Endothelial cell of umbilical vein (primary cell): ENCODE measurements around the gene PDE4B. TPM values are rescaled to one million over a fixed set of nuclear protein-coding genes. Genes with fewer than 3 reads are reported as not detected.

Source experiments
- BruUV-seq: library from RNA; stranded (reverse); fragments of 400-500 nt; replicated peaks from 2 replicates; lab custom pipeline; 2021; lab: Mats Ljungman, UMichigan
- CTCF ChIA-PET: fragments of 300-600, 350-600 bp; sonication (Branson Sonifier 250); formaldehyde crosslinking; loops from one replicate; lab custom pipeline; 2021; ENCODE audit warnings: antibody characterized with exemption, inconsistent platforms; lab: Charles Lee
- POLR2A ChIA-PET: fragments of 300-600, 350-600 bp; sonication (Branson Sonifier 250); formaldehyde crosslinking; loops from one replicate; lab custom pipeline; 2021; ENCODE audit warnings: antibody characterized with exemption, inconsistent platforms; lab: Charles Lee
- DNase-seq: peaks from one replicate; pipeline ENCODE4 v3.0.0-alpha.2; 2011; ENCODE audit warnings: low read depth, low spot score
- FAIRE-seq: peaks from 2 replicates; lab custom pipeline; 2011; peaks lifted over from hg19 to GRCh38; lab: Jason Lieb, UNC
- H2AFZ ChIP-seq: 2 replicates; pipeline ENCODE4 v1.6.0; 2012; ENCODE audit warnings: low read depth, low read length, control low read depth, inconsistent platforms
- H3K27ac ChIP-seq: 2 replicates; pipeline ENCODE4 v1.5.1; 2011; ENCODE audit warnings: low read depth, mild to moderate bottlenecking, control low read depth, low read length, moderate library complexity; ENCODE audit not compliant: insufficient read depth
- H3K27me3 ChIP-seq, 2 experiments: 2 replicates each; pipeline versions ENCODE4 v1.6.0 to v1.6.1; 2011; ENCODE audit warnings: low read length in 2 of 2, mixed read lengths in 1 of 2; ENCODE audit not compliant: control insufficient read depth in 2 of 2, insufficient read depth in 2 of 2
- H3K36me3 ChIP-seq, 2 experiments: 2 replicates in 1 of 2; 3 replicates in 1 of 2; pipeline ENCODE4 v1.5.1; 2011; ENCODE audit warnings: low read length in 2 of 2, mild to moderate bottlenecking in 1 of 2, moderate library complexity in 1 of 2; ENCODE audit not compliant: control insufficient read depth in 2 of 2, insufficient read depth in 2 of 2; ENCODE audit errors: extremely low read depth in 1 of 2
- H3K4me1 ChIP-seq: 3 replicates; pipeline ENCODE4 v1.5.1; 2011; ENCODE audit warnings: mild to moderate bottlenecking, low read length; ENCODE audit not compliant: control insufficient read depth, insufficient read depth; ENCODE audit errors: extremely low read depth
- H3K4me2 ChIP-seq: 2 replicates; pipeline ENCODE4 v1.6.1; 2011; ENCODE audit warnings: low read length, control low read depth, mixed read lengths; ENCODE audit not compliant: insufficient read depth
- H3K4me3 ChIP-seq, 3 experiments: fragments of 200-600 bp in 1 of 3; sonication (generic), shearing (Covaris generic) in 1 of 3; replicated peaks in 1 of 3; 2 replicates each; pipeline ENCODE4 v1.5.1; 2011 to 2016; ENCODE audit warnings: control low read depth in 3 of 3, low read length in 3 of 3, mild to moderate bottlenecking in 2 of 3, inconsistent platforms in 1 of 3, low read depth in 1 of 3, moderate library complexity in 1 of 3; ENCODE audit not compliant: insufficient read depth in 1 of 3
- H3K79me2 ChIP-seq: 2 replicates; pipeline ENCODE4 v1.6.0; 2012; ENCODE audit warnings: low read length, inconsistent platforms; ENCODE audit not compliant: control insufficient read depth, insufficient read depth
- H3K9ac ChIP-seq: replicated peaks from 2 replicates; pipeline ENCODE3; 2011; ENCODE audit warnings: low read length, control low read depth; ENCODE audit not compliant: insufficient read depth; ENCODE audit errors: extremely low read depth
- H3K9me1 ChIP-seq: replicated peaks from 3 replicates; pipeline ENCODE4 v1.6.0; 2011; ENCODE audit warnings: mild to moderate bottlenecking, low read length; ENCODE audit not compliant: control insufficient read depth, insufficient read depth; ENCODE audit errors: extremely low read depth
- H3K9me3 ChIP-seq: replicated peaks from 2 replicates; pipeline ENCODE4 v1.5.1; 2012; ENCODE audit warnings: low read length, inconsistent platforms; ENCODE audit not compliant: control insufficient read depth, insufficient read depth
- H4K20me1 ChIP-seq: replicated peaks from 2 replicates; pipeline ENCODE3; 2011; ENCODE audit warnings: mild to moderate bottlenecking, low read length; ENCODE audit not compliant: control insufficient read depth, insufficient read depth; ENCODE audit errors: extremely low read depth
- EZH2 ChIP-seq: IDR thresholded peaks from 2 replicates; pipeline ENCODE4 v1.6.1; 2012; ENCODE audit warnings: borderline replicate concordance, low read depth, mild to moderate bottlenecking, moderate library complexity, low read length, inconsistent platforms; ENCODE audit not compliant: severe bottlenecking
- FOS ChIP-seq: IDR thresholded peaks from 2 replicates; pipeline ENCODE4 v1.6.1; 2011; ENCODE audit warnings: mild to moderate bottlenecking, low read length, moderate library complexity, borderline replicate concordance; ENCODE audit not compliant: insufficient read depth
- GATA2 ChIP-seq: IDR thresholded peaks from 2 replicates; pipeline ENCODE4 v1.7.0; 2011; ENCODE audit warnings: low read depth, mild to moderate bottlenecking, moderate library complexity, mixed read lengths, low read length; ENCODE audit not compliant: insufficient read length, insufficient read depth
- JUN ChIP-seq: IDR thresholded peaks from 2 replicates; pipeline ENCODE4 v1.6.1; 2011; ENCODE audit warnings: borderline replicate concordance, low read depth; ENCODE audit not compliant: insufficient read length, insufficient read depth
- MYC ChIP-seq: IDR thresholded peaks from one replicate; pipeline ENCODE4 v1.6.1; 2011; ENCODE audit warnings: mild to moderate bottlenecking, low read depth, low read length
- POLR2A ChIP-seq: IDR thresholded peaks from 2 replicates; pipeline ENCODE4 v1.6.1; 2012; ENCODE audit warnings: low read depth, mild to moderate bottlenecking, control low read depth, low read length
- POLR2AphosphoS5 ChIP-seq: IDR thresholded peaks from 2 replicates; pipeline ENCODE4 v1.6.1; 2012; ENCODE audit warnings: low read depth, mild to moderate bottlenecking, control low read depth, low read length, moderate library complexity; ENCODE audit not compliant: insufficient read depth
- dilution Hi-C: fragments of 300-500 bp; cut with MboI; formaldehyde crosslinking; loops from one replicate; pipeline ENCODE4 v1.15.0; 2019; ENCODE audit warnings: low sequenced_read_pairs; ENCODE audit not compliant: extremely low pct_ligation_motif_present
- intact Hi-C: fragments of 100-400 bp; cut with micrococcal nuclease; formaldehyde crosslinking; loops from one replicate; pipeline ENCODE4 v1.10.0; 2022
- polyA plus RNA-seq, 4 experiments: library from polyadenylated mRNA; depleted of rRNA in 3 of 4; stranded (reverse) in 3 of 4; unstranded in 1 of 4; fragments of >200 nt; gene quantifications; 2 replicates each; pipeline versions ENCODE4 v1.2.1 to v1.2.3, GENCODE V29; 2011 to 2012; ENCODE audit warnings: missing spikeins in 1 of 4
- total RNA-seq: library from RNA; stranded (reverse); gene quantifications from 2 replicates; pipeline ENCODE4 v1.2.3, GENCODE V29; 2021
- TF ChIP-seq, protein P1 (sequence below): IDR thresholded peaks from 2 replicates; pipeline ENCODE4 v1.6.1; 2011; ENCODE audit not compliant: insufficient read depth, insufficient read length
- TF ChIP-seq, protein P2 (sequence below), 2 donors: IDR thresholded peaks; 1 replicate in 1 of 2; 2 replicates in 1 of 2; pipeline ENCODE4 v1.5.1; 2011; ENCODE audit warnings: low read length in 2 of 2, mild to moderate bottlenecking in 2 of 2, moderate library complexity in 2 of 2, control low read depth in 1 of 2, inconsistent platforms in 1 of 2, low read depth in 1 of 2; ENCODE audit not compliant: insufficient read depth in 1 of 2; ENCODE audit errors: extremely low read depth in 1 of 2

PDE4B gene
- total and polyA plus RNA-seq, 2 donors (not counting 3 experiments of a cell fraction or from before 2014, with no cell fraction given) = 63.5 to 69.8 TPM

DNA sequence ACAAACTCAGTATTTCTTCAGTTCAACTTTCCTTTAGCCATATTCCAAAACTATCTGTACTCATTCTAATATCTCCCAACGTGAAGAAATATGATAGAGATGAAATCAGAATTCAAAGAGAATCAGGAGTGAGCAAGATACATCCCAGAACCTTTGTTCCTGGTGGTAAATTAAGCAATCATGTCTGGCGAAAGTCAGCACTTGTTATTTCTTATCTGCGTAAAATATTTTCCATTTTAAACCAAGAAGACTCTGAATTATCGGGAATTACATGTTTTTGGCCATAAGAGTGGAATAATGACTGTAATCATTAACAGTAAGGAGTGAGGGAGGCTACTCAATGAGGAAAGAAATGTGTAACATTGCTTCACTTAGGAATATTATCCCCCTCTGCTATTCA lies 253.7 kb downstream of the PDE4B start:
- Histone ChIP-seq H3K36me3 (no peaks in the 10 kb centered on the region), H3K9me1 (no peaks in the 10 kb centered on the region), H3K4me3 (no peak overlapping the region), H3K27ac (no peak overlapping the region), H3K4me2 (no peak overlapping the region), H3K4me1 (peaks cover 6% of the 10 kb centered on the region), H2AFZ (no peak overlapping the region), H3K79me2 (no peaks in the 10 kb centered on the region), H3K27me3 (no peaks in the 10 kb centered on the region), H3K9ac (no peak overlapping the region), H4K20me1 (no peaks in the 10 kb centered on the region), H3K9me3 (no peaks in the 10 kb centered on the region)
- TF ChIP-seq EZH2 (no peak), FOS (no peak), GATA2 (no peak), MYC (no peak), POLR2A (no peak), POLR2AphosphoS5 (no peak), JUN (no peak)
- TF ChIP-seq, protein P1, sequence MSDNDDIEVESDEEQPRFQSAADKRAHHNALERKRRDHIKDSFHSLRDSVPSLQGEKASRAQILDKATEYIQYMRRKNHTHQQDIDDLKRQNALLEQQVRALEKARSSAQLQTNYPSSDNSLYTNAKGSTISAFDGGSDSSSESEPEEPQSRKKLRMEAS = no peak
- TF ChIP-seq, protein P2, sequence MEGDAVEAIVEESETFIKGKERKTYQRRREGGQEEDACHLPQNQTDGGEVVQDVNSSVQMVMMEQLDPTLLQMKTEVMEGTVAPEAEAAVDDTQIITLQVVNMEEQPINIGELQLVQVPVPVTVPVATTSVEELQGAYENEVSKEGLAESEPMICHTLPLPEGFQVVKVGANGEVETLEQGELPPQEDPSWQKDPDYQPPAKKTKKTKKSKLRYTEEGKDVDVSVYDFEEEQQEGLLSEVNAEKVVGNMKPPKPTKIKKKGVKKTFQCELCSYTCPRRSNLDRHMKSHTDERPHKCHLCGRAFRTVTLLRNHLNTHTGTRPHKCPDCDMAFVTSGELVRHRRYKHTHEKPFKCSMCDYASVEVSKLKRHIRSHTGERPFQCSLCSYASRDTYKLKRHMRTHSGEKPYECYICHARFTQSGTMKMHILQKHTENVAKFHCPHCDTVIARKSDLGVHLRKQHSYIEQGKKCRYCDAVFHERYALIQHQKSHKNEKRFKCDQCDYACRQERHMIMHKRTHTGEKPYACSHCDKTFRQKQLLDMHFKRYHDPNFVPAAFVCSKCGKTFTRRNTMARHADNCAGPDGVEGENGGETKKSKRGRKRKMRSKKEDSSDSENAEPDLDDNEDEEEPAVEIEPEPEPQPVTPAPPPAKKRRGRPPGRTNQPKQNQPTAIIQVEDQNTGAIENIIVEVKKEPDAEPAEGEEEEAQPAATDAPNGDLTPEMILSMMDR (IDR thresholded peaks at IDR 0.05; ENCODE audit: extremely low read depth in 1 of 2, insufficient read depth in 1 of 2, low read depth in 1 of 2, low read length in 2 of 2) = no peak
- ChIA-PET CTCF (no interaction called here), POLR2A (no interaction called here)
- dilution Hi-C loops (no loop called here), intact Hi-C loops (no loop called here)
- FAIRE-seq = no peak
- no TSS peak for BruUV-seq
- DNase-seq = no peak
